ENCODE results near the gene CREBBP.

The CREBBP gene

DNA sequence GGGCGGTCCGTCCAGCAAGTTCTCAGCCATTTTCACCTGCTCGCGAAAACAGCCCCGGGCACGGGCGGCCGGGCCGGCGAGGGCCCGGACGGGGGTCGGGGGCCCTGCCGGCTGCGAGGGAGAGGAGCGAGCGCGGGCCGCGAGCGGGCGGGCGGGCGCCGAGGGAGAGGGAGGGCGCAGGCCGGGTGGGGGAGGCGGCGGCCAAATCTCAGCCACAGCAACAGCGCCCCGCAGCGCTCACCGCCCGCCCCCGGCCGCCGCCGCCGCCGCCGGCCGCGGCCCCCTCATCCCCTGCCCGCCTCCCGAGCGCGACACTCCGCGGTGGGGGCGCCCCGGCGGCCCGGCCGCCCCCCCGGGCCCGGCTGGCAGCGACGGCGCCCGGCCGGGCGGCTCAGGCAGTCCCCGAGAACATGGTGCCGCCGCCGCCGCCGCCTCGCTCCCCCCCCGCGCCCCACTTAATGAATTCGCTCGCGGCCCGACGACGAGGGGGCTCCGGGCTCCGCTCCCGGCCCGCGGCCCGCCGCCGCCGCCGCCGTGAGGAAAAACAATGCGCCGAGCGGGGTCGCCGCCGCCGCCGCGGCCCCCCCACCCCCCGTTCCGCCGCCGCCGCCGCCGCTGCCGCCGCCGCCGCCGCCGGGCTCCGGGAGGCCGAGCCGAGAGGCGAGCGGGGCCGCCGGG lies 487 bp downstream of the CREBBP start:
- DNase-seq (ENCODE audit: low read depth, low spot score) = no peak

DNA sequence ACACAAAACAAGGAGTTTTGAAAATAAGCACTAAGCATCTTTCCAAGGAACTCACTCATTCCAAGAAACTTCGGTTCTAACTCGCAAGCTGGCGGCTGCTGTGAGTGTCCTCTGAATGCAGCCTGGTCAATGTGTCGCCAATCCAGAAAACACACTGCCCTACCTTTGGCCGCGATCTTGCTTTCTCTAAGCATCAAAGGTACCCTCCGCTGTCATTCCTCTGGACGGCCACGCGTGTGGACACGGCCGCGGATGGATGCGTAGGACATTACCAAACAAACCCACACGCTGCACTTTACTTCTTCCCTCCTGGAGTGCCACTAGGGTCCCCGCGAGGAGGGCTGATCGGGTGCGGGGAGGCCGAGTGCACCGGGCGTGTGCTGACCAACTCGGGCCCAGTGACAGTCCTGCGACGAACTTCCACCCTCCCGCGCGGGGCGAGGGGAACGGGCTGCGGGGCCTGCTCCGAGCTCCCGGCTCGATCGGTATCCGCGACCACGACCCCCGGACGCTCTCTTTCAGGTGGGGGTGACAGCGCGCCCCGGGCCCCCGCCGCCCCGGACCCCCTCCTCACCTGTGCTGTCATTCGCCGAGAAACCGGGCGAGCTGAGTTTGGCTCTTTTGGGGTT lies 1.1 kb downstream of the CREBBP start:
- DNase-seq (ENCODE audit: low read depth, low spot score) = no peak

DNA sequence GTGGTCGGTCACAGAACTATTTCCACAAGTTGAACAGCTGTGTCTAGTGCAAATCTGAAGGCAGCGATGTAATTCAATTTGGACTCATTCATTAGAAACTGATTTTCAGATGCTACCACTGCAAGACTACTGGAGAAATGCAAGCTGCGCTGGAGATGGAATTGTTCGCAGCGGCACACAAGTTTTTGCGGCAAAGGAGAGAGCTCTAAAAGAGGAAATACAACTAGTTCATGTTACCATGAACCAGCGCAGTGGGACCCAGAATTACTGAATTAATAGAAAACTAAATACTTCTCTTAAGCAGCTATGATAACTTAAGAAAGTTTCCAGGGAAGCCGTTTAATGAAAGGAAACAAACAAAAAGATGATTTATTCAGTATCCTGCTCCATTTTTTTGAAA lies 1.9 kb downstream of the CREBBP start:
- DNase-seq (ENCODE audit: low read depth, low spot score) = no peak

DNA sequence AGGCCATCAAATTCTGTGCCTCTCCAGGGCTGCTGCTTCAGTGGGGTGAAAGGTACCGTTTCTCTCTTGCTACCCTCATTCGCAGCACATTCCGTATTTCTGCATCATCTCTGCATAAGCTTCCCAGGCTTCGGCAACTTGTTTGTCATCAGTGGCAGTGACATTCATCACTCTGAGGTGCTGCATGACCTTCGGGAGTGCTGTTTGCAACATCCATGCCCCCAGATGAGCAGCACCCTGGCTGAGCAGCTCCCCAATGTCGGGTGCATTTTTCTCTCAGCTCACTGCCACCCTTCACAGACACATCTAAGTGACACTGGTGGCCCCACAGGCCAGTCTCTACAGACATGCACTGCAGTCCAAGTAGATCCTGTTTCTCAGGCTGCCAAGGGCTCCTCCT lies 3.8 kb downstream of the CREBBP start:
- DNase-seq (ENCODE audit: low read depth, low spot score) = no peak

DNA sequence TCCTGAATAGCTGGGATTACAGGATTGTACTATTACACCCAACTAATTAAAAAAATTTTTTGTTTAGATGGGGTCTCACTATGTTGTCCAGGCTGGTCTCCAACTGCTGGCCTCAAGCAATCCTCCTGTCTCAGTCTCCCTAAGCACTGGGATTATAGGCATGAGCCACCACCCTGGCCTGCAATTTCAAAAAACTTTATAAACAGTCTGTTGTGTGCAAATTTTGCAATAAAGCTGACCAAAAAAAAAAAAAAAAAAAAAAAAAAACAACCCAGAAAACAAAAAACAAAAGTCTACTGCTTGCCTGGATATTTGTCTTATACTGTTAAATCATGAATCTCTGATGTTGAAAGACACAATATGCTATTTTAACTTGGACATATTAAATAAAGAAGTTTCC lies 4.4 kb downstream of the CREBBP start:
- no peak for DNase-seq (ENCODE audit: low read depth, low spot score)

DNA sequence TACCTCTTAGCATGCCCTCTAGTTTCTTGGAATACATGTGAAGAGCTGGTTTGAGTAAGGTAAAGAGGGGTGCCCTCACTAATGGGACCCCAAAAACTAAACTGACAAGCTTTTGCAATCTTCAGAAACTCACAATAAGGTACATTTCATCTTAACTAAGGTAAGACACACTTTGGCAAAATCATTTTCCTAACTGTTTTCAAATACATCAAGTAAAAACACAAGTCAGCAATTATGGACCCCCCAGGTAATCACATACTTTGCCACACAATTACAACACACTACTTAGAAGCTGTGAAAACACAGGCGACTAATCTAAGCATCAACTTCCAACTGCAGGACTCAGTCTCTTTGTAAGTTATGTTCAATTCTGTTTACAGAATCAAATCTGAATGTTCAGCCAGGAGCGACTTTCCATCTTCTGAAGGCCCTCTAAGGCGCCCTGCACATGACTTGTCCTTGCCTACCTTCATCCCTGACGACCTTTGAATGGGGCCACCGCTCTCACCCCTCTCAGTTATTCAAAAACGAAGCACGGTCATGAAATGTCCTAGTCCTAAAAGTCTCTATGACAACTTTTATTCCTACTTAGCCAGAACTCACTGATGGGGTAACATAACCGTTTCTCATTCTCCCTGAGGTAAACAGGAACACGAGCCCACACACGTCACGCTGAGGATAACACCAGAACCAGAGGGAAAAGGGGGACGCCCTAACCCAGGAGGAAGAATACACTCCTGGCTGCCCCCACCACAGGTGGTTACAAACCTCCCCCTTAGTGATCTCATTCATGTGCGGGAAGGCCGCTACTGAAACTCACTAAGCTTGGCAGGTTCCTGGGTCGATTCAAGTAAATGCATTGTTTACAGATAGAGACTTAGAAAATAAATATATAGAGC lies 5.5 kb downstream of the CREBBP start:
- DNase-seq (ENCODE audit: low read depth, low spot score) = no peak

DNA sequence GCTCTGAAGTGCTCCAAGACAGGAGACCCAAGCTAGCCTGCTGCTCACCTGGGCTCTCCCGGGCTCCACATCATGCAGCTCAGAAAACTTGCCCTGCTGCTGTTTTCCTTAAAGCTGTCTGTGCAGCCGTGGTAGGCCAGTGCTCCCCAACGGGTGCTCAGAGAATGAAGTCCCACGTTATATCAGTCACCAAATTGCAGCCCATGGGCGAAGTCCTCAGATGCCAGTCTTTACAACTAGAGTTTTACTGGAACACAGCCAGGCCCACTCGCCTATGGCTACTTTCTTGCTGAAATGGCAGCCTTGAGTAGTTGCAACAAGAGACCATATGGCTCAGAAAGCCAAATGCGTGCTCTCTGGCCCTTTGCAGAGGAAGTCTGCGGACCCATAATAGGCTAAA lies 6.3 kb downstream of the CREBBP start:
- DNase-seq (ENCODE audit: low read depth, low spot score) = no peak

DNA sequence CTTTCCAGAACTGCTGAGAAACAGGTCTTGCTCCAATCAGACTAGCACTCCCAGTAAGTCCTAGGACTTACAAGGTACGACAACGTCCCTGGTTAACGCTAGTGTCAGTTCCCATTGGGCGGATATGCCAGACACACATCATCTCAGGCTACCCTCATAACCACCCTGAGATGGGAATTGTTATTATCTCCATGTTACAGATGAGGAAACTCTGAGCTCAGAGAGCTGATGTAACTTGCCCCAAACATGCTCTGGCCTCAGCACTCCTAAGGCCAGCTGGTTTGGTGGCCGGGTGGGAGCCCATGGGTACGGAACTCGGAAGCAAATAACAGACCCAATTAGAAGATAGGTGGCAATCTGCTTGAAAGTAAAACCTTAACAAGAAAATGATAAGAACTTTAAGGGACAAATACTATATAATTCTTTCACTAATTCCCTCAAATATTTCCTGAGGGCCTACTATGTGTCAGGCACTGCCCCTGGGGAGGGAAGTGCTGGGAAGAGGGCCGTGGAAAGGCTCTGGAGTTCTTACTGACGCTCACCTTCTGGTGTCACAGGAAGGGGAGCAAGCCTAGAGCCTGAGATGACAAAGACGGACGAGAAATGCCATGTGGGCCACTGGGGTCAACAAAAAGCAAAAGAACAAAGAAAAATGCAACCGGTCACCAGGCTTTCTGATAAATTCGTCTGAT lies 6.9 kb downstream of the CREBBP start:
- no peak for DNase-seq (ENCODE audit: low read depth, low spot score)

DNA sequence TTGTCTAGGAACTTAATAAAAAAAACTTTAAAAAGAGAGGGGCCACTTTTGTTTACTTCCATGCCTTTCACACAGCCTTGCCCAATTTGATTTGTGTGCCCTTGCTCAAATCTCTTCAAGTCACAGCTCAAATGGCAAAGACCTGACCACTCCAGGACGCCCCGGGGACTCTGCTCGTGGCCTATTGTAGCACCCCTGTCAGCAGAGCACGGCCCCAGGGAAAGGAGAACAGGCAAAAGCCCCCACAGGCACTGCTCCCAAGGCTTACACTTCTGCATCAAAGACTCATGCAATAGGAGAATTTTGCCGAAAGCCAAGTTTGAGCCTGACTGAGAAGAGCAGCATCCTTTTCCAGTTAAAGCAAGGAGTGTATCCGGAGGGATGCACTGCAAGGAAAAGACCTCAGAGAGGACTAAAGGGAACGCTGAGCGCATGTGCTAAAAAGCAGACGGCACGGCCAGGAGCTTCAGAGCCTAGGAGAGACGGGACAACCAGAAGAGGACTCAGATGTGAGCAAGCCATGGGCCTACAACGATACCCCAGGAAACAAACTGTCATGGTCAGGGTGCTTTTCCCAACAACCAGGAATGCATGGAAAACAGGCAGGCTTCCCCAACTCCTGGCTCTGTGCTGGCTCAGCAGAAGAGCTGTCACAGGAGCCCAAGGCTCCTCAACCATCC lies 8.2 kb downstream of the CREBBP start:
- DNase-seq (ENCODE audit: low read depth, low spot score) = no peak

DNA sequence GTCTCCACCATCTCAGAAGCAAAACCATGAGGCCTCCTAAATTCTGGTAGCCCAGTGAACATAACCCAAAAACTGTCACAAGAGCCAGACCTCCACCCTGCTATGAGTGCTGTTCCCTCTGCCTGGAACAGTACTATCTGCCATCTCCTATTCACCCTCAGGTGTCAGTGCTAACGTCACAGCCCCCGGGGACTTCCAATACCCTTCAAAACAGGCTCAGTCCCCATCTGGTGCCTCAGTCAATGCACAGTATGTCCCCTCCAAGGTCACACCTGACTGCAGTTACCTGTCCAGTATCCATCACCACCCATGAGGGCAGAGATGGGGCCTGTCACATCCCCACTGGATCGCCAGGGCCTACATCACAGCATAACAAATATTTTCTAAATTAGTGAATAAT lies 11.5 kb downstream of the CREBBP start:
- DNase-seq (ENCODE audit: low read depth, low spot score) = no peak

DNA sequence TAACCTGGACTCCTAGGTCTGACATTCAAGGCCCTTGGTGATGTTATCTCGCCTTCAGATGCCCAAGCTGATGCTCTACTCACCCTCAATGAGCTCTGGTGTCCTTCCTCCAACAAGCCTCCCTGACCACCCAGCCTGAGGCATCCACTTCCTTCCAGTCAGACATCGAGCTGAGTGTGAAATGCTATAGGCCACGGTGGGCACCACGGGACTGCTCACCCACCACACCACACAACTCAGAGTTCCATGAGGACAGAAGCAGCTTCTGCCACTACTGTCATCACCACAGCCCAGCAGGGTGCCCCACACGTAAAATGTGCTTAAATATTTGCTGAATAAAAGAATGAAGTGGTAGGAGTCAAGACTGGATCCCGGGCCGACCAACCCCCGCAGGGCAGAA lies 12.0 kb downstream of the CREBBP start:
- DNase-seq (ENCODE audit: low read depth, low spot score) = no peak

DNA sequence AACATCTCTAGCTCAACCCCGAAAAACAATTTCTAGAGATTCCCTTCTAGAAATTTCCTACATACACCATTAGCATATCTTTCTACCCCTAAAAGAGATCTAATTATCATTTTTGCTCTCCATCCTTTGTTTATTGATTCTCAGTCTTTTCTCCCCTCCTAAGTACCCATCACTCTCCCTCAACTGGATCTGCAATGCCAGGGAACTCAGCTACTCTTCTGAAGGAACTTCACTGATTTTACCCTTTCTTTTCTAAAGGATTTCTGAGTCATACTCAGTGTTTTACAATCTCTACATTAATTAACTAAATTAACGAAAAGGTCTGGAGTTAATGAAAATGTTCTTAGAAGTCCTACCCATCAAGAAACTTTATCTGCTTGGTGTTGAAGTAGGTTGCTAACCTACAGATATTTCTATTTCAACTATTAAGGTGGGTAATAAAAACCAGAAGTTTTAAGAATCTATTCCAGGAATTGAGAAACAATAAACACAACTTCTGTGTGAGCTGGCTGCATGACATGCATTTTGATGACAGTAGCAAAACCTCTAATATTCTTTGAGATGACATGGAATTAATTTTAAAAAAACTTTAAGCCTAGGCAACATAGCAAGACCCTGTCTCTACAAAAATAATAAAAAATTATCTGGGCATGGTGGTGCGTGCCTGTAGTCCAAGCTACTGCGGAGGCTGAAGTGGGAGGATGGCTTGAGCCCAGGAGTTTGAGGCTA lies 13.6 kb downstream of the CREBBP start:
- DNase-seq (ENCODE audit: low read depth, low spot score) = no peak

DNA sequence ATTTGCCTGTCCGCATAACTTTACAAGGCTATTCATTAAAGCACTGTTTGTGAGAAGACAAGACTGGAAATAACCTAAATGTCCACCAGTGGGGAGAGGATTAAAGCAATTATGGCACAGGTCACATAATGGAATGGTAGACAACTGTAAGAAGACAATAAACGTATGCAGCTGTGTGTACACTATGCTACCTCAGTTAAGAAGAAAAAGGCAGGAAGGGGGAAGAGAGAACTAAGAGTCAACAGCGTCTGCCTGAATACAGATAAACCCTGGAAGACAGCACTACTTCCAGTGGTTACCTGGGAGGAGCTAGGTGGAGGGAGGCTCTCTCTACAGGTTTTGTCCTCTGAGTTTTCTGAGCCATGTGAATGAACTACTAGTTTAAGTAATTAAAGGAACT lies 15.3 kb downstream of the CREBBP start:
- DNase-seq (ENCODE audit: low read depth, low spot score) = no peak

DNA sequence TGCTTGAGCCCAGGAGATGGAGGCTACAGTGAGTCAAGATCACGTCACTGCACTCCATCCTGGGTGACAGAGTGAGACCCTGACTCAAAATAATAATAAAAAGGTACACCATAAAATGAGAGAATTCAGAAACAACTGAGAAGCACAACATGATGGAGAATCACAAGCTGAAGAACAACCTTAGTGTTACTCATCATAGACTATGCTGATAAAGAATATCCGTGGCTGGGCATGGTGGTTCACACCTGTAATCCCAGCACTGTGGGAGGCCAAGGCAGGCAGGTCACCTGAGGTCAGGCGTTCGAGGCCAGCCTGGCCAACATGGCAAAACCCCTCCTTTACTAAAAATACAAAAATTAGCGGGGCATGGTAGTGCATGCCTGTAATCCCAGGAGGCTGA lies 16.0 kb downstream of the CREBBP start:
- DNase-seq (ENCODE audit: low read depth, low spot score) = no peak

DNA sequence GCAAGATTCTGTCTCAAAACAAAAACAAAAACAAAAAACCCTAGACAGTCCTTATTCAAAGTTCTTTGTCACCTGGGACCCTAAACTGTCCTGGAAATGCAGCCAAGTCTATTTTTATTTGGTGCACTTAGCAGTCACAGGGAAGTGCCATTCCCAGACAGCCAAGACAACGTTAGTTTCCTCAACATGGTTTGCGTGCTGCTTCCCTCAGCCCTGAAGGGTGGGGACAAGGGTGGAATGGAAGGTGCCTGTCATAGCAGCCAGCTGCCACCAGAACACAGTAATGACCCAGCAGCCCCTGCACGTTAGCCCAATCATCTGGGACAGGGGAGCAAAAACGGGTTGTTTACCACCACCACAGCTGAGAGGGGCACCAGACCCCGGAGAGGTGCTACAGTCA lies 16.9 kb downstream of the CREBBP start:
- DNase-seq (ENCODE audit: low read depth, low spot score) = no peak

DNA sequence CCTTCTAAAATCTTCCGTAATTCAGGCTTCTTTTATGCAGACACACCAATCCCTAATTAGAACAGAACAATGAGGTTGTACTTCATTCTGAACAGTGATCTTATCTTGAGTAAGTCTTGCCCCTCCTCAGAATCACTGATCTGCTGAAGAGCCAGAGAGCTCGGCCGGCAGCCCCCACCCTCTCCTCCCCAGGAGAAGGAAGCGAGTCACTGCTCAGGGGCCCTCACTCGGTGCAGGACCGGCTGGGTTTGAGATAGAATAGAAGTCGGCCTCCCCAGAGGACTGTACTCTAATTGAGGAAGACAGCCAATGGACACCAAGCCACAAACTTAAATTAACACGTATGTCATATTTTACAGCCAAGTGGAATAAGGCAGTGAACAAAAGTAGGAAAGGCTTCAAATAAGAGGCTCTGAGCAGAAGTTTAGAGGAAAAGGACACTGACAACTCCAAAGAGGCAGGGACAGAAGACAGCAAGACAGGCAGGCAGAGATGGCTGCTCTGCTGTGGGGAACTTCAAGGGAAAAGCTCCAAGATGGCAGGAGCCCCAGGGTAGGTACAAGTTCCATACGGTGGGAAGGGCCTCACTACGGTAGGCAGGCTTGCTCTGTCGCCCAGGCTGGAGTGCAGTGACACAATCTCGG lies 18.6 kb downstream of the CREBBP start:
- DNase-seq (ENCODE audit: low read depth, low spot score) = no peak

DNA sequence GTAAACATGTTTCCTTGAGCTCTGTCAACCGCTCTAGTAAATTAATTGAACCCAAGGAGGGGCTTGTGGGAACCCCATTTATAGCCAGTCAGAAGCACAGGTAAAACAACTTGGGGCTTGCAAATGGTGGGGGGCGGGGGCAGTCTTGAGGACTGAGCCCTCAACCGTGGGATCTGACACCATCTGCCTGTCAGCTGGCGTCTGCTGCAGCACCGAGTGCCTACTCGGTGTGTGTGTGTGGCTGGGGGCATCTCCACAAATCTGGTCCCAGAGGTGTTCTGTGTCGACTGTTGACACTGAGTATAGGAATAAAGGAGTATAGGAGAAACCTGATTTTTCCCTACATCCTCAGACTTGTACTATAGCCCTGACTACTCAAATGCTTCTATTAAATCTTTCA lies 20.6 kb downstream of the CREBBP start:
- no peak for DNase-seq (ENCODE audit: low read depth, low spot score)

DNA sequence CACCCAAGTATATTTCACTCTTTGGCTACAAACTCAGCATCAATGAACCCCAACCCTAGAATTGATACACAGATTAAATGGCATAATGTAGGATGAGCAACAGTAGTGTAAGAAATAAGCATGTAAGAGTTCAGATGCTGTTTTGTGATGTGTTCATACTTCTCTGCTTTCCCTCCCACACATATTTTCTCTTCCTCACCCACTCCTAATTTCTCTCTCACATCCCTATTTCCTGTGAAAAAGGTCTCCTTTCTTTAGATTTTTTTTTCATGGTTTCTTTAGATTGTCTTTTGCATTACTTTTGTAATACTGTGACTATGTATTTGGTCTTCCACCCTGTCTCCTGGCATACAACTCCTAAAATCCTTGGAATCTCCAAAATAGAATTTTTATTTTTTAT lies 21.7 kb downstream of the CREBBP start:
- no peak for DNase-seq (ENCODE audit: low read depth, low spot score)

DNA sequence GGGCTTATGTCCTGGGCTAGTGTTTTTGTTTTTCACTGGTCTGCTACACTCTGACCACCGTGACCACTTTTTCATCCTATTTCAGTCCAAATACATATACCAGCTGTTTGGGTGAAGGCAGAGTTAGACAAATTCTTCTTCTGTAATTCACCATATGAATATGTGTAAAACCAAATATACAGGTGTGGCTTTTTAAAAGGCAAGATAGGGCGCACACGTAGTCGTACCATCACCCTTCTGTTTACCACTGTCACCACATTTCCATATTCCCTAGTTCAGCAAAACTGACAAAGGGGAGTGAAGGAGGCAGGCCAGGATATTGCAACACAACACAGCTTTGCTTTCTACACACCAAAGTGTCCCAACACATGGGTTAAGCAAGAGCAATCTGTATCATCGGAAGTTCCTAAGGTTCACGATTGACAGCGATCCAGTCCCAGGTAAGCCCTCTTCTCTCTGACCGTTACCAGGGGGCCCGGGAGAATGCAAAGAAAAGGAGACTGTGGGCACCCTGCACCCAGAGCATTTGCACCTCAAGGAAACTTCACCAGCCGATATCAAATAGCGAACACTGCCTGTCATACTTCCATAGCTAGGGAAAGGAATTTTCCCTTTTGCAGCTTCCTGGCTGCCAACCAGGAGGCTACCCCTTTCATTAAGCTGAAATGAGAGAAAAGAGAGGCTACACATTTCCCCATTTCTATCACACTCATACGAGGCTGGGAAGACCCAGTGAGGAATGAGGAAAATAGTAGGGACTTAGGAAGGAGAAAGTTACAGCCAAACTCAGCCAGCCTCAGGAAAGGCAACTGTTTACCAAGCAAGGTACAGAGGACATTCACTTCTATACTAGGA lies 23.1 kb downstream of the CREBBP start:
- DNase-seq (ENCODE audit: low read depth, low spot score) = no peak
